ENCODE results near the gene NTSR2. TPM values are rescaled to one million over a fixed set of nuclear protein-coding genes. Genes with fewer than 3 reads are reported as not detected.

The NTSR2 gene
- polyA plus RNA-seq, 4 donors: not detected

DNA sequence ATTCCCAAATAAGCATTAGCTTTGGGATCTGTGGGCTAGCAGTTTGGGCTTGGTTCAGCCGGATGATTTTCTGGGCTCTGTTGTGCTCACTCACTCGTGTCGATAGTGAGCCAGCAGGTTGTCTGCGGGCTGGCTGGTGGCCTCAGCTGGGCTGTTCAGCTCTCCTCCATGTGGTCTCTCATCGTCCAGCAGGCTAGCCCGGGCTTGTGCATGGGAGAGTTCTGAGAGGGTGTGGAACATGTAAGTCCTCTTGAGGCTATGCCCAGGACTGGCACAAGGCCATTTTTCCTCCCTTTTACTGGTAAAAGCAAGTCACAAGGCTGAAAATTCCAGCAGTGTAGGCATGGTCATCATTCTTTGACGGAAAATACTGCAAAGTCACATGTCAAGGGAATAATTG lies 38.5 kb downstream of the NTSR2 start:
- no peak for DNase-seq (ENCODE audit: low read depth in 4 of 4, low spot score in 3 of 4)

DNA sequence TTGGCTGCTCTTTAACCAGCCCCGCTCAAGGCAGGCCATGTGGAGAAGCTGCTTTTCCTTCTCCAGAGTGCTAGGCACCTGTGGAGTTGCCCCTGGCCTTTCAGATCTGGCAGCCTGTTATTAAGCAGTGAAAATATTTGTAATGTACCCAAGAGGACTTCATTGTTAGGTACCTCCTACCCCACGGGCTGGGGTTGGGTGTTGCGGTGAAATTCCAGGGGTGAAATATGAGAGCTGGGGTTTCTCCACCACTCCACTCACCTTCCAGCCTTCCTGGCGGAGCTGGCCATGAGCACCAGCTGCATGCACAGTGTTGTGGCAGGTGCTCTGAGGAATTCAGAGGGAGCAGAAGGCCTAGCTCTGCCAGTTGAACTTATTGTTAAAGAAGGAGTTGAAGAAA lies 39.1 kb downstream of the NTSR2 start:
- DNase-seq (ENCODE audit: low read depth in 4 of 4, low spot score in 3 of 4): no peak

DNA sequence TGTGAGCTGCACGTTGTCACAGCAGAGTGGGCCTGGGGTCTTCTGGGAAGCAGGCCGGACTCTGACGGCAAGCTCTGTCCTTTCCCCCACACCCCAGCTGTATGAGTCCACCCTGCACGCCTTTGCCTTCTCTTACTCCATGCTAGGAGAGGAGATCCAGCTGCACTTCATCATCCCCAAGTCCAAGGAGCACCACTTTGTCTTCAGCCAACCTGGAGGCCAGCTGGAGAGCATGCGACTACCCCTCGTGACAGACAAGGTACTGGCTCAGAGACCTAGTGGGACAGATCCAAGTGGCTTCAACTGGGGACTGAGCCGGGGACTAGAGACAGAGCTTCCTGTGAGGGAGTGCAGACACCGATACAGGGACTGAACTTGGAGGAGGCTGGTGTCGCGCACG lies 40.1 kb downstream of the NTSR2 start:
- no peak for DNase-seq (ENCODE audit: low read depth in 4 of 4, low spot score in 3 of 4)

DNA sequence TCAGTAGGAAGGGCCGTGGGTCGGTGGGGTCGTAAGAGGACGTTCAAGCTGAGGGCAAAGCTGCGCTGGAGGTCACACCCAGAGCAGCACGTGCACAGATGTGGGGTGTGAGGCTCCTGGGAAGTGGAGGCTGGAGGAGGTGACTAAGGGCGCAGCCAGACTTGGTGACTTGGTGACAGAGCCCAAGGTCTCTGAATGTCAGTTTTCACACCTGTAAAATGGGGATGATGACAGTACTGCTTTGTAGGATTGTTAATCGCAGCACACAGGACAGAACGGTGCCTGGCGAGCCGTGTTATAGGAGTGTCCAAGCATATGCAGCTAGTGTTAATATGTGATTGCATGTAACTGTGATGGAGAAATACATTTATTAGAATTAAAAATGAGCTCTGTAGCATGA lies 40.8 kb downstream of the NTSR2 start:
- no peak for DNase-seq (ENCODE audit: low read depth in 4 of 4, low spot score in 3 of 4)

DNA sequence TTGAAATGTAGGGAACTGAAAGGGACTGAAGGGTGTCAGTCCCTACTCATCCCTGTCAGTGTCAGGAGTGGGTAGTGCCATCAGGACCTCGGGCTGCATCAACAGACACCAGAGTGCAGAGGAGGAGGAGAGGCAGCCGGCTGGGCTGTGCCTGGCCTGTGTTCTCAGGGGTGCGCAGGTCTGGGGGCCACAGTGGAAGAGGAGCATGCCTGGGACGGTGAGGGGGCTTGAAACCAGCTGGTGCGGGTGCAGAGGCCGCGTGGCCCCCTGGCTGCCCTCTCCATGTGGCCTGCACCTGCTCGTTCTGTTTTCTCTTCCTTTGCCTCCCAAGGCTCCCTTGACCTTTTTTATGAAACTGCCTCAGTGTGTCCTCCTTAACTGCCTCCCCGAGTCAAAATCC lies 41.3 kb downstream of the NTSR2 start:
- no peak for DNase-seq (ENCODE audit: low read depth in 4 of 4, low spot score in 3 of 4)

DNA sequence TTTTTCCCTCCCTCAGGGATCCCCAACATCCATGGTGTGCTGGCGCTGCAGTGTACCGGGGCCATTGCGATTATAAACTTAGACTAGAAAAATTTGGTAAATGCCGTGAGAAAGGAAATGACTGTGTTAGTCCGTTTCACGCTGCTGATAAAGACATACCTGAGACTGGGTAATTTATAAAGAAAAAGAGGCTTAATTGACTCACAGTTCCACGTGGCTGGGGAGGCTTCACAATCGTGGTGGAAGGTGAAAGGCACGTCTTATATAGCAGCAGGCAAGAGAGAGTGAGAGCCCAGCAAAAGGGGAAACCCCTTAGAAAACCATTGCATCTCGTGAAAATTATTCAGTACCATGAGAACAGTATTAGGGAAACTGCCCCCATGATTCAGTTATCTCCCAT lies 44.3 kb downstream of the NTSR2 start:
- DNase-seq (ENCODE audit: low read depth in 4 of 4, low spot score in 3 of 4): no peak

DNA sequence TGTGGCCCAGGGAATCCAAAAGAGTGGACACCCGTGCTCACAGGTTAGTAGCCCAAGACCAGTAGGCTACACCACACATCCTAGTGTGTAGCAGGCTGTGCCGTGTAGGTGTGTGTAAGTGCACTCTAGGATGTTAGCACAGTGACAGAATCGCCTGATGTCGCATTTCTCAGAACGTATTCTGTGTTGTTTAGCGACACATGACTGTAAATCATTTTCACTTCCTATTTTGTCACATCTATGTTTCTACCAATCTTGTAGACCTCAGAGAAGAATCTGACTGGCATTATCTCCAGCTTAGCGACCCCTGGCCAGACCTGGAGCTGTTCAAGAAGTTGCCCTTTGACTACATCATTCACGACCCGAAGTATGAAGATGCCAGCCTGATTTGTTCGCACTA lies 45.1 kb downstream of the NTSR2 start:
- no peak for DNase-seq (ENCODE audit: low read depth in 4 of 4, low spot score in 3 of 4)

DNA sequence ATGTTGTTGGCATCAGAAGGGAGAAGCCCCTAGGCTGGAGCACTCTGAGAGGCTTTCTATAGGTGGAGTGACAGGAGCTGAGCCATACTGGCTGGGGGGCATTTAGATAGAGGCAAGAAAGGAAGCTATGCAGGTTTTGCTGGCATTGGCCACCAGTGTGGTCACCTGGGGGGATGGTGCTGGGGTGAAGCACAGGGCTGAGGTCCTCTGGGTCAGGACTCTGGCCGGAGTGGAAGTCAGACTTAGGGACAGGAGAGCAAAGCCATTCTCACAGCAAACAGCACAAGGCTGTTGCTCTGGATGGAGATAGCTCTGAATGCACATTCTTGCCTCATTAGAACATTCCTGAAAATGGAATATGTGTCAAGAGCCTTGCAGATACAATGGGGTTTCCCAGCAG lies 47.4 kb downstream of the NTSR2 start:
- no peak for DNase-seq (ENCODE audit: low read depth in 4 of 4, low spot score in 3 of 4)

DNA sequence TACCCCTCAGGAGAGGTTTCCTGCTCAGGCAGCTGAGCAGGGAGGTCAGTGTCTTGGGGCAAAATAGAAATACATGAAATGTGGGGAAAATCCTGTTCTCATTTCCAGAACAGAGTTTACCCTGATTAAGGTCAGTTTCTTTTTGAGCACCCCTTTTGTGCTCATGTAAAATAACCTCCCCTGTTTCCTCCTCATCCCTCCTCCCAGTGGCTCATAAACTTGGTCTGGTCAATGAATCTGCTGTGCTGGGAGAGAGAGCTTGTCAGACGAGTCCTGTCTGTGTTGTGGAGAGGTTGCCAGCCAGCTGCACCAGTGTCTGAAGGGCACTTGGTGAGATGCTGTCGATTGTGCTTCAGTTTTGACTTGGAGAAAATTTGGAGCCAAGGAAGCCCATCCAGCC lies 48.6 kb downstream of the NTSR2 start:
- DNase-seq (ENCODE audit: low read depth in 4 of 4, low spot score in 3 of 4): no peak

DNA sequence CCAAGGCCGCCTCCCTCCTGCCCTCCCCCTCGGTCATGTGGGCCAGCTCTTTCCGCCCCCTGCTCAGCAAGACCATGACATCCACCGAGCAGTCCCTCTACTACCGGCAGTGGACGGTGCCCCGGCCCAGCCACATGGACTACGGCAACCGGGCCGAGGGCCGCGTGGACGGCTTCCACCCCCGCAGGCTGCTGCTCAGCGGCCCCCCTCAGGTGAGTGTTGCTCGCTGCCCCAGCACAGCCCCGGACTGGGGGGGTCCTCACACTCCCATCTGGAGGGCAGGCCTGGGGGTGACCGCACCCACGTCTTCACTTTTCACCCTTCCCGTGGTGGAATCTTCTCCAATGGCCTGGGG lies 51.3 kb downstream of the NTSR2 start:
- no peak for DNase-seq (ENCODE audit: low read depth in 4 of 4, low spot score in 3 of 4)

DNA sequence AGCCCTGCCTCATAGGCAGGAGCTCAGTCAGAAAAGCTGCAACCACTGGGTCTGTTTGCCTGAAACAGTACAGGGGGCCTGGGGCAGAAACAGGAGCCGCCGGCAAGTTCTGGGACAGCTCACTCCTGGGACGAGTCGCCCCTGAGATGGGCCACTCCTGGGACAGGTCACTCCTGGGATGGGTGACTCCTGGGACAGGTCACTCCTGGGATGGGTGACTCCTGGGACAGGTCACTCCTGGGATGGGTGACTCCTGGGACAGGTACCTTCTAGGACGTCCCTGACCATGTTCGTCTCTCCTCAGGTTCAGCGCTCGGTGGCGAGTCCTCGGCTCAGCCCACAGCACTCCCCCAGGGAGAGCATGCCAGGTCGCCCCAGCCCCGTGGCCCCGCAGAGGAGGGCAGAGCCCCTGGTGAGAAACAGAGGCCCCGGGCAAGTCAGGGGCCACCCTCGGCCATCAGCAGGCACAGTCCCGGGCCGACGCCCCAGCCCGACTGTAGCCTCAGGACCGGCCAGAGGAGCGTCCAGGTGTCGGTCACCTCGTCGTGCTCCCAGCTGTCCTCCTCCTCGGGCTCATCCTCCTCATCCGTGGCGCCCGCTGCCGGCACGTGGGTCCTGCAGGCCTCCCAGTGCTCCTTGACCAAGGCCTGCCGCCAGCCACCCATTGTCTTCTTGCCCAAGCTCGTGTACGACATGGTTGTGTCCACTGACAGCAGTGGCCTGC lies 51.8 kb downstream of the NTSR2 start:
- DNase-seq (ENCODE audit: low read depth in 4 of 4, low spot score in 3 of 4): no peak

DNA sequence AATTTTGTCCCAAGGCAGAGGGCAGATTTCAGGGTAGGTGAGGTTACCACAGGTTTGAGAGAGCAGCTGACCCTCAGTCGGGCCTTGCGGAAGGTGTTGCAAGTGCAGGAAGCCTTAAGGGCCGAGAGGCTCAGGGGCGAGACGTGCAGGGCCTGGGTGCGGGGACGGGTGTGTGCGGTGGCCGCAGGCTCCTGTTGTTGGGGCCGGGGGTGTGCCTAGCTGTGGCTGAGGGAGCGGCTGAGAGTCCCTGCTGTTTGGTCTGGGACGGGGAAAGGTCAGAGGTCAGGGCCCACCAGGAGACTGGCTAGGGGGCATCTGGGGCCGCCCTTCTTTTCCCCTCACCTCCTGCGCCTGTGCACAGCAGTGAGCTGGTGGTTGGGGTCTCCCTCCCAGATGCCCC lies 52.5 kb downstream of the NTSR2 start:
- no peak for DNase-seq (ENCODE audit: low read depth in 4 of 4, low spot score in 3 of 4)

DNA sequence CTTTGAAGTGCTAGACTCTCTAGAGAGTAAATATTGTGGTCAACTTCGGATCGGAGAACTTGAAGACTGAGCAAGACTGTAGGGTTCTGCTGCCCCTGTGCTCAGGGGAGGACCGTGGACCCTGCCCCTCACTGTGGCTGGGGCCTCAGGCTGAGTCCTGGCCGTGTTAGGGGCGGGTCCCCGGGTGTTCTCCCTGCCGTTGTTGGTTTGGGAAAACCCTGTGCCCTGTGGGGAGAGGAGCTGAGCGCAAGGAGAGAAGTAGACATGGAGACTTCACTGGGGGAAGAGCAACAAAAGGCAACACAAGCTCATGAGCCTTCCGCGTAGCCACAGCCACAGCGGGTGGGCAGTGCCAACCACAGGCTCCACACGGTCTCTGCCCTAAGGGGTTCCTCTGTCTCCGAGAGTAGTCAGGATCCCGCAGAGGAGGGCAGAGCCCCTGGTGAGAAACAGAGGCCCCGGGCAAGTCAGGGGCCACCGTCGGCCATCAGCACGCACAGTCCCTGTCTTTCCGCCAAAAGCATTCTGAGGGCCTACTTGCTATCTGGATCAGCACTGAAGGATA lies 53.1 kb downstream of the NTSR2 start:
- no peak for DNase-seq (ENCODE audit: low read depth in 4 of 4, low spot score in 3 of 4)

DNA sequence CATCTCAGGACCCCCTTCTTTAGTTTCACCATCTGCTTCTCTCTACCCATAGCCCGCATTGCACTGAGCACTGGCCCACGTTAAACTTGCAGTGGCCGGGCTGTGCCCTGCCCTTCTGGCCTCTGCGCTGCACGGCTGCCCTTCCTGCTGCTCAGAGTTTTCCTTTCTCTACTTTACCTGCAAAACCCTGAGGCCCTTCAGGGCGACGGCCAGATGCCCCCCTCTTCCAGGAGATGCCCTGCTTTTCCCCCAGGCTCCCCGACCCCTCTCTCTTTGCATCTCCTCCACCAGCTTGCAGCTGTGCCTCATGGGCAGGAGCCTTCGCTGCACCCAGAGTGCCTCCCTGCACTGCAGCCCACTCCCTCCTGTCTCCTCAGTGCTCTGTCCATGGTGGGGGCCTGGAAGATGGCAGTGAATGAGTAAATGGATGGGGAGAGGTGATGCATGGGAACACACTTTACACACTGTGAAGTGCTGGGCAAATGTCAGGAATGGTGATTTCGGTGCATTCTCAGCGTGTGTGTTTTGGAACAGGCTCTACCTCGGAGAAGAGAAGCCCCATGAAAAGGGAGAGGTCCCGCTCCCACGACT lies 53.8 kb downstream of the NTSR2 start:
- DNase-seq (ENCODE audit: low read depth in 4 of 4, low spot score in 3 of 4): no peak

DNA sequence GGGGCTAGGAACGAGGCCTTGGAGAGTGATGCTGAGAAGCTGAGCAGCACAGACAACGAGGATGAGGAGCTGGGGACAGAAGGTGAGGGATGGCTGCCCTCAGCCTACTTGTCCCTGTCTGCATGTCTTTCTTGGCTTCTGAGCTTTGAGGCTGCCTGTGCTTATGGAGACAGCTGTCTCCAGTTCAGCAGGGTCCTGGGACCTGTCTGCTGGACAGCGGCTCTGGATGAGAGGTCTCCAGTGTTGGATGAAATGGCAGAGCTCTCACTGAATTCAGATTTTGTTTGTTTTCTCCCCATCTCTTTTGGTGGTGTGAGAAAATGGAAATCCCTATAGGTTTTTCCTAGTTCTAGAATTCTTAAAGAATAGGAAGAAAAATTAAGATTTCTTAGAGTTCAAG lies 54.8 kb downstream of the NTSR2 start:
- DNase-seq (ENCODE audit: low read depth in 4 of 4, low spot score in 3 of 4): no peak

DNA sequence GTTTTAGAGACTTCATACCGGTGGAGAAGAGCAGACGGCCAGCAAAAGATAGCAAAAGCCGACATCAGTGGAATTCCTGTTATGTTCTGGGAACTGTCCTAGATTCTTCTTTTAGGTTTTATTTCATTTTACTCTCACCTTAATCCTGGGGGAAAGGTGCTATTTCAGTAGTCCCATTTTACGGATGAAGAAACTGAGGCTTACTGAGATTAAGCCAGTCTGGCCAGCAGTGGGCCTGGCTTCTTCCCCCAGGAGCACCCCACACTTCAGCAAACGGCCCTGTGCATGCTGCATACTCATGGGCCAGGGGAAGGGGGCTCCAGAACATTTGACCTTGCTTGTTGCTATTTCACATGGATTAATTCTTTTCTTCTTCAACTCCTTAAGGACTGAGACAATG lies 56.7 kb downstream of the NTSR2 start:
- DNase-seq (ENCODE audit: low read depth in 4 of 4, low spot score in 3 of 4): no peak

DNA sequence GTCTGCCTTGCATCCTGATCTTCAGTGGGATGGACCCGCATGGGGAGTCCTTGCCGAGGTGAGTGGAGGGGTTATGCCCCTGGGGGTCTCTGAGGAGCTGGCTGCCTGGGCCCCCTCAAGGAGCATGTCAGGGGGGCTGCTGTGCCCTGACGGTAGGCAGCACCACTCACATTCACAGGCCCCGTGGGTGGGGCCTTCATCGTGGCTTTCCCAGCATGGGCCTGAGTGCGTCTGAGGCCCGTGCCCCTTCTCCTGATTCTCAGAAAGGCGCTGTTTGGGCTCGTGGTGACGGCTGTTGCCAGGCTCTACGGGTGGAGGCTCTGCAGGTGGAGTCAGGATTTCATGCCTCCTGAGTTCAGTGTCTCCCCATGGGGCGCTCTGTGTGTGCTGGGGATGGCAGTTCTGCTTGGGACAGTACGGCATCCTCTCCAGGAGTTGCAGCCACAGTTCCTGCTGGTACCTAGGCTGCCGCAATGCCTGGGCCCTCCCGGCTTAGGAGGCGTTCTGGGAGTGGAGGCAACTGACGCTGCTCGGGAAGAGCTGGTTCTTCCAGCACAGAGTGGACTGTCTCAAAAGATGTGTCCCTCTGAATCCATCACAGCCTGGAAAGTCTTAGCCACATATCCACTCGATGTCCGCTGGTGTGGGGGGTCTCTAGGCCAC lies 57.3 kb downstream of the NTSR2 start:
- DNase-seq (ENCODE audit: low read depth in 4 of 4, low spot score in 3 of 4): no peak

DNA sequence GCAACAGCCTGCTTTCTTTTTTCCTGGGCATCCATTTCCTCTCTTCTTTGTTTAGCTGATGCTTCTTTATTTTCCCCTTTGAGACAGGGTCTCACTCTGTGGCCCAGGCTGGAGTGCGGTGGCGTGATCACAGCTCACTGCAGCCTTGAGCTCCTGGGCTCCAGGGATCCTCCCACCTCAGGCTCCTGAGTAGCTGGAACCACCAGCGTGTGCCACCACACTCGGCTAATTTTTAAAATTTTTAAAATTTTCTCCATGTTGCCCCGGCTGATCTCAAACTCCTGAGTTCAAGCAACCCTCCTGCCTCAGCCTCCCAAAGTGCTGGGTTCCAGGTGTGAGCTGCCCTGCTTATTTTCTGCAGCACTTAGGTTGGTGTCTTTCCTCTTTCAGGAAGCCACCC lies 58.7 kb downstream of the NTSR2 start:
- DNase-seq (ENCODE audit: low read depth in 4 of 4, low spot score in 3 of 4): no peak

DNA sequence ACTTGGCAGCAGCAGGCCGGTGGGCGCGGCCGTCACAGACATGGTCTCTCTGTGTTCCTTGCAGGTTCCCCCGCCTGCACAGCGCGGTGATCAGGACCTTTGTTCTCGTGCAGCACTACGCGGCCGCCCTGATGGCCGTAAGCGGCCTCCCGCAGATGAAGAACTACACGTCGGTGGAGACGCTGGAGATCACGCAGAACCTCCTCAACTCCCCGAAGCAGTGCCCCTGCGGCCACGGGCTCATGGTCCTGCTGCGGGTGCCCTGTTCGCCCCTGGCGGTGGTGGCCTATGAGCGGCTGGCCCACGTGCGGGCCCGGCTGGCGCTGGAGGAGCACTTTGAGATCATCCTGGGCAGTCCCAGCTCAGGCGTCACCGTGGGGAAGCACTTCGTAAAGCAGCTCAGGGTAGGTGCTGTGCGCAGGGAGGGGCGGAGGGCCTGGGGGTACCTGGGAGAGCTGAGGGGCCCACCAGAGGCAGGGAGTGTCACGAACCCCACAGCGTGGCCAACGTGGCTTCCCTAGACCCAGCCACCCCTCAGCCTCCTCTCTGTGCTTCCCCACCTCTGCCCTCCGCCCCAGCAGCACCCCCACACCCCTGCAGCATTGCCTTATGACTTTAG lies 59.3 kb downstream of the NTSR2 start:
- no peak for DNase-seq (ENCODE audit: low read depth in 4 of 4, low spot score in 3 of 4)

Data from left renal pelvis (tissue), 4 donors.